ENCODE results near the gene SLC25A20.

The SLC25A20 gene

DNA sequence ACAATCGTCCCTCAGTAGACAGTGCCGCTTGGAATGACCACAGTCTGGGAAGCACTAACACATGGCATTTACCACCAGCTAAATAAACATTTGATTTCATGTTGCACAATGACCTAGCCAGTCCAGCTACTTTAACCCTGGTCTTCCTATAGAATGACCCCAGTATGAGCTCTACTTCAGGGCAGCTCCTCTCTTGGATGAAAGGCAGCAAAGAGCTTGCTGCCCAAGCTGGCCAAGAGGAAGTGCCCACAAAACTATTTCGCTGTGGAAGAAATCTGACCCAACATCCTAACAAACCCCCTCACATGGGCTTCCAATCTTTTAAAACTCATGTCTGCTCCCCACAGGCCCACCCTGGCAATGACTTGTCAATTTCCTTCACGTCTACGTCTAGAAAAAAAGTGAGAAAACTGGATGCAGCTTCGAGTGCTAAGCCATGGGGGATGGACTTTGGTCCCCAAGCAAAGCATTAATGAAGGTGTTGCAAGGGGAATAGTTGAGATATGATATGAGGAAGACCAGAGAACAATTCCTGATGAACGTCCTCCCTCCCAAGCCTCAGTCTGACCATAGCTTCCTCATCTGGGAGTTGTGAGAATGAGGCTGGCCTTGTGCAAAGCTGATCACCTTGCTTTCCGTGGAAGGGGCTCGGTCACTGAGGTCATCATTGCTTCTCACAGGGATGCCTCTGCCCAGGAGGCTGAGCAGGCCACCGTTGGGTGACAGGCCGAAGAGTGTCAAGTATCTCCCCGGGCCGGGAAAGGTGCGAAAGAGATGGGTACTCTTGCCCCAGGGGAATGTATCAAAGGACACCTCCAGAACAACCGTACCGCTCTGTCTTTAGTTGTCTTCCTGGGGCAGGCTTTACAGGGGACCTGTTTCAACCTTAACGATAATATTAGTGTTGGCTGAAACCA, 964 bp downstream of the SLC25A20 start:
- DNase-seq (ENCODE audit: low spot score) = peak; percentile 68

DNA sequence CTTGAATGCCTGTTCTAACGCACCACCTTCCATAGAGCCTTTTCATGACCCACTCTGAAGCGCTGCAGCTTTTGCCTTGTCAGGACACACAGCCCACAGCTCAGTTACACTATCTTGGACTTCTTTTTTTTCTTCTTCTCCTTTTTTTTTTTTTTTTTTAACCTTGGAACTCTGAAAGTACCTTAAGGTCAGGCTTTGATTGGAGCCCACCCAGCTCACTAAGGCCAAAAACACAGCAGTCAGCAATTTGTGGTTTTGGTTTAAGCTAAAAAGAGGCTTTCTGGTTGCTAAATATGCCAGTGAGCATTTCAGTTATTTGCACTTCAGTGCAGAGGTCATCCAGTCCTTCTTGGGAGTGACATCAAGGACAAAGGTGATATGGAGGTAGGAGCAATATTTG, 1.7 kb downstream of the SLC25A20 start:
- peak; percentile 41 for DNase-seq (ENCODE audit: low spot score)

DNA sequence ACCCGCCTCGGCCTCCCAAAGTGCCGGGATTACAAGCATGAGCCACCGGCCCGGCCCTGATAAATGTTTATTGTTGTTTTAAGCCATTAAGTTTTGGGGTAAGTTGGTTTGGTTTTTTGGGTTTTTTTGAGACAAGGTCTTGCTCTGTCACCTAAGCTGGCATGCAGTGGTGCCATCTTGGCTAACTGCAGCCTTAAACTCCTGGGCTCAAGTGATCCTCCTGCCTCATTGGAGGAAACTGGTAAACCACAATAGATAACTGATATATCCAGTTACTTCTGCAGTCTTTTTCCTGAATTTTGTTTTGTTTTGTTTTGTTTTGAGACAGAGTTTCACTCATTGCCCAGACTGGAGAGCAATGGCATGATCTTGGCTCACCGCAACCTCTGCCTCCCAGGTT, 4.2 kb downstream of the SLC25A20 start:
- DNase-seq (ENCODE audit: low spot score) = no peak

DNA sequence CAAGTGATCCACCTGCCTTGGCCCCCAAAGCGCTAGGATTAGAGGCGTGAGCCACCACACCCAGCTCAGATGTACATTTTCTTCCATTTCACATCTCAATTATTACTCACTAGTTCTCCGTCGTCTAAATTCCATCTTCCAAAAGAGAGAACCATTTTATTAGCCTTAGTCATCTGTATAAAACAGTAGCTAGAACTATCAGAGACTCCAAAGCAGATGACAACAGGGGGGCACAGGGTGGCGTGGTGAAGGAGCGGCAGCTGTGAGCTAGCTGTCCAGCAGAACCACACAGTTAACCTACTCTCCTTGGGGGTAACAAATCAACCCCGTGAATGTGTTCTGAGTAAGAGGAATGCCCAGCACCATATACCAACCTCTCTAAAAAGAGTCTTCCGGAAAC, 7.1 kb downstream of the SLC25A20 start:
- no peak for DNase-seq (ENCODE audit: low spot score)

DNA sequence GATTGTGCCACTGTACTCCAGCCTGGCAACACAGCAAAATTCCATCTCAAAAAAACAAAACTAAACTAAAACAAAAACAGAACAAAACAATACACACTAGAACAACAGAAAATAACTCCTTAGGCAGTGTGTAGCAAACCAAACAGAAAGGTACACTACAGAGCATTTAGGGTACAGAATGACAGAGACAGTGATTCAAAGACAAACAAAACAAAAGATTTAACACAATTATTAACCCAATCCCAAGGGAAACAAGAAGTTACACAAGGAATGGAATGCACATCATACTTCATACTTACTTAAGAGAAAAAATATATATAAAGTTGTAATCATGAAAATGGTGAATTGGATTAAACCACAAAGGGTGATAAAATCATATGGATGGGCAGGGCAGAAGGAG, 12.9 kb downstream of the SLC25A20 start:
- no peak for DNase-seq (ENCODE audit: low spot score)

DNA sequence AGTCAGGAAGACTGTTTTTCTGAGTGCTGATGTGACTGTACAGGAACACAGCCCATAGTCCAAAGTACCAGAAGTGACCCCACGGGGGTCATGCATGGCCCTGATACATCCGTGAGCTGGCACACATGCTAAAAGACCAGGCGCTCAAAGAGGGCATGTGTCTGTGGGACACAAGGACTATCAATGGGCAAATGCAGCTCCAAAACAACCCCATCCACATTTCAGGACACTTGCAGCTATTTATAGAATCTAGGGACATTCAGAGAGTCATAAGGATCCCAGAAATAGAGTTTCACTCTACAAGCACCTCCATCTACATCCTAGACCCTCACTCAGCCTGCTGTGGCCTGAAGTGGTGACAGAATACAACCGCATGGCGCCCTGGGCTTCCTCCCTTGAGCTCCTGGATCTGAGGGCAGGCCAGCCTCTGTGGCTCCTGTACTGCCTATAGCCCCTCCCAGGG, 17.0 kb downstream of the SLC25A20 start:
- no peak for DNase-seq (ENCODE audit: low spot score)

DNA sequence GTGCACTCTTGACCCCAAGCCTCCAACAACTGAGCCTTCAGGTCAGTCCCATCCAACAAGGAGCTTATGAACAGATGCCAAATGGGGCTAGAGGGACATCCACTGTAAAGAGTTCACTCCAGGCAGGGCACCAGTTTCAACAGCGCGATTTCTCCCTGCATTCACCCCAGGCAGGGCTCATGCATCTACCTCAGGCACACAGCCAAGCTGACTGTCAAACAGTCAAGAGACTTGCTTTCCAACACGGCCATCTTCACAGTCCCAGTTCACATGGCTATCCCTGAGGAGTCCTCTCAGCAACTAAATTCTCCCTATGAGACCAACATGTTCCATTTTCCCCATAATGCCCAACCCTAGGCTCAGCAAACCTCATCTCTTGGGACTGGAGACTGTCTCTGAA, 17.7 kb downstream of the SLC25A20 start:
- no peak for DNase-seq (ENCODE audit: low spot score)

DNA sequence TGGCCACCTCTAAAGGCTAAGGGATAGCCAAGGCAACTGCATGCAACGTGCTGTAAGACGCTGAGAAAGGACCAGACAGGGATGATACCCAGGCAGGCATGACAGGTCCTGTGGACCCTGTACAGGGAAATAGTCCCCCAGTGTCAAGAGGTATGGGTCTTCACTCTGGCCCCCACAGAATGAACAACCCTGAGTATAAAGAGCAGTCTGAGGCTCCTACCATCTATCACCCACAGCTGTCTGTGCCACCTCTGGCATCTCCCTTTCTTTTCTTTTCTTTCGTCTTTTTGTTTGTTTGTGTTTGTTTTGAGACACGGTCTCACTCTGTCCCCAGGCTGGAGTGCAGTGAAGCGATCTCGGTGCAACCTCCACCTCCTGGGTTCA, 18.7 kb downstream of the SLC25A20 start:
- no peak for DNase-seq (ENCODE audit: low spot score)

DNA sequence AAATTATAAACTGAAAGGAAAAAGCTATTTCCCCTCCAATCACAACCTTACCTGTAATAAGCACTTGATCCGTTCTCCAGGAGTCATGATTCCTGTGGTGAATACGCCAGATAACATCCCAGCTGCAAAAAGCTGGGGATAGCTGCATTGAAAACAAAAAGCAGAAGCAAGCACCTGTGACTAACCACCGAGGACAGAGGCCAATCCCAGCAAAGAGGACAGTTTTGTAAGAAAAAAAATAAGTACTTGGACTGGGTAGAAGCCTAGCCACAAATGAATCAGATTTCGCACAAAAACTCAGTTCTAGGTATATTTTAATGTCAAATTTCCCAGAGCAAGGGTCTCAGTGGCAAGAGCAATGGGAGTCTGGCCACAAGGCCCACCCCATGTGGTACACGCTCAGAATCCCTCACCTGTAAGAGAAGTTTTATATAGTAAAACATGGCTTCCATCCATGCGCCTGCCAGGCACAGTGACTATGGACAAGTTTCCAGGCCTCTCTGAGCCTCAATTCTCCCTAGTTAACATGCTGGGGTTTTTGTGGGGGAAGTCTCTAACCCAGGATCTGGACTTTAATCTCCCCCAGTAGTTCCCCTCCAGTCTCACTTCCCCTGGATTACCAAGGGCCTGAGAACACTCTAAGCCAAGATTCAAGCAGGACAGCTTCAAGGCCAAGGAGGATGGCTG, 19.2 kb downstream of the SLC25A20 start:
- DNase-seq (ENCODE audit: low spot score) = no peak

DNA sequence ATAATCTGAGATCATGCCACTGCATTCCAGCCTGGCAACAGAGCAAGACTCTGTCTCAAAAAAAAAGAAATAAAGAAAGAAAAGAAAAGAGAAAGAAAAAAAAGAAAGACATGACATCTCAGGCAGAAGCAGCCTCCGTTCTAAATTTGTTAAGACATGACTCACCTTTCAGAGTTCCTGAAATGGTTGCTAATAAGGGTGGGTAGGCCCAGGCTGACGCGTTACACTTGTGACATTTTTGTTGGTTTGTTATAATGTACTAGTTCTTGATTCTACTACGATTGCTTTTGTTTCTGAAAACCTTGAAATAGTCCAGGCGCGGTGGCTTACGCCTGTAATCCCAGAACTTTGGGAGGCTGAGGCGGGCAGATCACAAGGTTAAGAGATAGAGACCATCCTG, 21.0 kb downstream of the SLC25A20 start:
- DNase-seq (ENCODE audit: low spot score) = no peak

DNA sequence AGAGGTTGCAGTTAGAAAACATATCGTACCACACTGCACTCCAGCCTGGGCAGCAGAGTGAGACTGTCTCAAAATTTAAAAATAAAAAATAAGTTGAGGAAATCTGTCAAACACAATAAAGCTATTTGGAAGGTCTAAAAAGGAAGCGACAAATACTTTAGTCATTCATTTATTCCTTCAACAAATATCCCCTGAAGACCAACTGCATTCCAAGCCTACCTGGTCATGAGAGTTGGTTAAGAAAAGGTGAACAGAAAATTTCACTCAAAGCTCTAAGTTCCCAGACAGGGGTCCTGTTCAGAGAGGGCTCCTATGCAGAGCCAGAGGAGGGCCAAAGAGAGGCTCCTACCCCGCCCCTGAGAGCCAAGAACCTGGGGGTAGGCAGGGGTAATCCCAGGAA, 35.6 kb downstream of the SLC25A20 start:
- DNase-seq (ENCODE audit: low spot score) = no peak

DNA sequence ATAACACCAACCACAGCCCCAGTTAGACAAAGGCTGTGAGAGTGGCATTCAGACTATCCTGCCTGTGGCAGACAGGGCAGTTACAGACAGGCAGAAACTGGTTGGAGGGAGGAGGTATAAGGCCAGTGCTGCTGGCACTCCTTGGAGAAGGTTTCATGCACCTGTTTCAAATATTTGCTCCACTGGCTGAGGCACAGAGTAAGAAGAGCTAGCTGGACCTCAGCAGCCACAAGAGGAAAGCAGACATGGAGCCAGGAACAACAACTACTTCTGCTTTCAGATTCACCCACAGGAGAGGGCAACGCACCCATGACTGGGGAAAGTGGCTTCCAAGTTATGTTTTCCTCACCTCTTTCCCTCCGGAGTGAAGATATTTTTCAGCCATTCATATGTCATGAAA, 39.5 kb downstream of the SLC25A20 start:
- DNase-seq (ENCODE audit: low spot score) = no peak

DNA sequence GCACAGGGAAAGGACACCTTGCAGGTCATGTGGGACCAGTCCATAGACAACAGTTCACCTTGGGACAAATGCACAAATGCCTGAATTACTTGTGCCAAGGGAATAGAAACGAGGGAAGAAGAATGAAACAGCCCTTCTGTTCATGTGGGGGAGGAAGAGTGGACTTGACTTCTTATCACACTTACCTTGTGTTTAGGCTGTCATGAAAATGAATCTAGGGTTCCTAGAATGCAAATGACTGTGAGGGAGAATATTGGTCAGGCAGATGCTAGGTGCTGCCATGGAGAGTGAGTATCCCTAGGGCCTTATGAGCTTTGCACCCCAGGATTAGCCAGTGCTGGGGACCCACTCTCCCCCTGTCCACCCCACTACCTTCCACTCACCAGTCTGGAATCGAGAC, 40.0 kb downstream of the SLC25A20 start:
- no peak for DNase-seq (ENCODE audit: low spot score)

DNA sequence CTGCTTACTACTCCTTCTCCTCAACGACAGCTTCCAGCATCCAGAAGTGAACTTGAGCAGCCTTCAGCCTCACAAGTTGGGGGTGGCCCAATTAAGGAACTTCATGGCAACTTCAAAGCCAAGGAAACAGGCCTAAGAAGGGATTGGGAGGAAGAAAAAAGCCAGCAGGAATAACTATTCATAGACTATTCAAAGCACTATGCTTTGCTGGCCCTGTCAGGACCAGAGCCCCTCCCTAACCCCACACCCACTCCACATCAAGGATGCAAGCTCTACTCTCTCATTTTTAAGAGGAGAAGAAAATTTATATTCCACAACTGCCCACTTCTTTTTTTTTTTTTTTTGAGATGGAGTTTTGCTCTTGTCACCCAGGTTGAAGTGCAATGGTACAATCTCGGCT, 41.0 kb downstream of the SLC25A20 start:
- DNase-seq (ENCODE audit: low spot score) = no peak

DNA sequence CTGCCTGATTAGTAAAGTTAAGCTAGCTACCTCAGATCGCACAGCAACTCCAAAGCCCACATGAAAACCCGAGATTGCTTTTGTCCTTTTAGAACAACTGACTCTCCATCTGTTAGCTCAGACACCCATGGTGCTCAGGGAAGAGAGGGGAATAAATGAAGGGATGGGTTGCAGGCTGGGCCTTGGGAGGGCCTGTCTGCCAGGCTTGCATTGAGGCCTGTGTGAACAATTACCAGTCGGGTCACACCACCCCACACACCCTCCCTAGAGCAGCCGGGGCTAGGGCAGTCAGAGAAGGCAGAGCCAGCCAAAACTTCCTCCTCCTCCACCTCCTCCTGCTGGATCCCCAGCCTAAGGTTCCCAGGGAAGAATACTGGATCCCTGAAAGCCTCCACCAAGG, 42.2 kb downstream of the SLC25A20 start:
- DNase-seq (ENCODE audit: low spot score) = no peak

DNA sequence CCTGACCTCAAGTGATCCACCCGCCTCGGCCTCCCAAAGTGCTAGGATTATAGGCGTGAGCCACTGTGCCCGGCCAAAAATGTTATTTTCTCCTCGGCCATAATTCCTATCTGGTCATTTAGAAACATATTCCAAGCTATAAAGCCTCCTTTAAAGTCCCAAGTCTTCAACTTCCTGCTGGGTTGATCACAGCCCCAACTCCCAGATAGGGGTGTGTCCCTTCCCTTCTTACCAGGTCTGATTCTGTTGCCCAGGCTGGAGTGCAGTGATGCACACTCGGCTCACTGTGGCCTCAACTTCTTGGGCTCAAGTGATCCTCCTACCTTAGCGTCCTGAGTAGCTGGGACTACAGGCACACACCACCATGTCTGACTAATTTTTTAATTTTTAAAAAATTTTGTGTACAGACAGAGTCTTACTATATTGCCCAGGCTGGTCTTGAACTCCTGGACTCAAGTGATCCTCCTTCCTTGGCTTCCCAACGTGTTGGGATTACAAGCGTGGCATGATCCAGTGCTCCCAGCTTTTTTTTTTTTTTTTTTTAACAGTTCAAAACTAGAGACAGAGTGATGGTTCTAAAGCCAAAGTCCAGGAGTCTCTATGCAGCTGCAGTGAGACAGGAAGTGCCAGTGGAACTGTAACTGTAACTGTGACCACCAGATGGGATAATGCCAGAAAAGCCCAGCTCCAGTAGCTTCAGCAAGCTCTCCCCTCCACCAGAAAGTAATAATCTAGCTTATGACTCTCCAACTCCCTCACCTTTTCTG, 42.8 kb downstream of the SLC25A20 start:
- DNase-seq (ENCODE audit: low spot score) = no peak

DNA sequence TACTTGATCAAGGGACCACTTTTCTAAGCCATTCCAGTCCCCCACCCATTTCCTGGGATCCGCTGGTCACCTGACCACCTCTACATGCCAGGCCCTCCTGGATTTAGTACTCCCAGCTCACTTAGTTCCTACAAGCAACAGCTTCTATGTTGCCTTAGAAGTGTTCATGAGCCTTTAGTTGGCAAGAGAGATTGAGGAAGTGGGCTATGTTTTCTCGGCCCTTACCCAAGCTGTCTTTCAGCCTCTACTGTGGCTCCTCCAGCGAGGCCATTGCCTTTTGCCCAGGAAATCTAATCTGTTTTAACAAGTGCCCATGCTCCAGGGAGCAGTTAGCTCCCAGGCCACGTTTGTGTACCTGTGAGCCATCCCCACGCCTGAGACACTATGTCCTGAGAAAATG, 46.5 kb downstream of the SLC25A20 start:
- DNase-seq (ENCODE audit: low spot score) = no peak

DNA sequence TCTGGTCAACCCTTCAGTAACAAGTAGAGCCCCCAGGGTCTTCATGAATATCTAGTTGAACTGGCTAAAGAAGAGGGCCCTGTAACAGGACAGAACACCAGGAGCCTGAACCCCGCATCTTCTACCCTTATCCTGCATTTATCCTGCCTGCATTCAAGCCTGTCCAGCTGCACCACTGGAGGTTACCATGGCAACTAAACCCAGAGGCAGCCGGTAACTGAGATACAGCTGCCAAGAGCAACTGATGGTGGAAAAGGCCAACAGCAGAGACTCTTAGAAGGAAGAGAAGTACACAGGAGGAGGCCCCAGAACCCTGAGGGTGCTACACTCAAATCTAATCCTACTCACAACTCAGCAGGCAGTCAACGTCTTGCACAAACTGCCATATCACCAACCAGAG, 47.3 kb downstream of the SLC25A20 start:
- DNase-seq (ENCODE audit: low spot score) = no peak

DNA sequence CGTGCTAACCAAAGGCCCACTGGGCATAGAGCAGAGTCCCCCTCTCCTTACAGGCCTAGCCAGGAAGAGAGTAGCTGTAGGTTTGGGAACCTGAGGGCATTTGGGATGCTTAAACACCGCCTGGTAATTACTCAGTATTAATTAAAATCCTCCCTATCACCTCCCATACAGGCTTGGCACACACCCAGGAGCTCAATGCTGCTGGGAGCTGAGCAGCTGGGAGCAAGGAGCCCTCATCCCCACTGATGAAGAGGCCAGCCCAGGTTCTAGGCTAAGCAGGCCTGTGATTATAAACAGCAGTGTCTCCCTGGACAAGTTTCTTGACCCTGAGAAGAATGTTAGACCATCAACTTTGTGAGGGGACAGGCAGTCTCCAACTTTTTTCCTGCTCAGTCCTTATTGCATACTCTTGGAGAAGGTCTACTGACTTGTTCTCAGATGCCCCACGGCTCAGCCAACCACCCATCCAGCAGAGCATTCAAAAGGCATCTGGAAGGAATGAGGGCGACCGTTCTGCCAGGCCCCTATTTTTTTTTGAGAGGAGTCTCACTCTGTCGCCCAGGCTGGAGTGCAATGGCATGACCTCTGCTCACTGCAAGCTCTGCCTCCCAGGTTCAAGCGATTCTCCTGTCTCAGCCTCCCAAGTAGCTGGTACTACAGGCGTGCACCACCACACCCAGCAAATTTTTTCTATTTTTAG, 49.7 kb downstream of the SLC25A20 start:
- no peak for DNase-seq (ENCODE audit: low spot score)

DNA sequence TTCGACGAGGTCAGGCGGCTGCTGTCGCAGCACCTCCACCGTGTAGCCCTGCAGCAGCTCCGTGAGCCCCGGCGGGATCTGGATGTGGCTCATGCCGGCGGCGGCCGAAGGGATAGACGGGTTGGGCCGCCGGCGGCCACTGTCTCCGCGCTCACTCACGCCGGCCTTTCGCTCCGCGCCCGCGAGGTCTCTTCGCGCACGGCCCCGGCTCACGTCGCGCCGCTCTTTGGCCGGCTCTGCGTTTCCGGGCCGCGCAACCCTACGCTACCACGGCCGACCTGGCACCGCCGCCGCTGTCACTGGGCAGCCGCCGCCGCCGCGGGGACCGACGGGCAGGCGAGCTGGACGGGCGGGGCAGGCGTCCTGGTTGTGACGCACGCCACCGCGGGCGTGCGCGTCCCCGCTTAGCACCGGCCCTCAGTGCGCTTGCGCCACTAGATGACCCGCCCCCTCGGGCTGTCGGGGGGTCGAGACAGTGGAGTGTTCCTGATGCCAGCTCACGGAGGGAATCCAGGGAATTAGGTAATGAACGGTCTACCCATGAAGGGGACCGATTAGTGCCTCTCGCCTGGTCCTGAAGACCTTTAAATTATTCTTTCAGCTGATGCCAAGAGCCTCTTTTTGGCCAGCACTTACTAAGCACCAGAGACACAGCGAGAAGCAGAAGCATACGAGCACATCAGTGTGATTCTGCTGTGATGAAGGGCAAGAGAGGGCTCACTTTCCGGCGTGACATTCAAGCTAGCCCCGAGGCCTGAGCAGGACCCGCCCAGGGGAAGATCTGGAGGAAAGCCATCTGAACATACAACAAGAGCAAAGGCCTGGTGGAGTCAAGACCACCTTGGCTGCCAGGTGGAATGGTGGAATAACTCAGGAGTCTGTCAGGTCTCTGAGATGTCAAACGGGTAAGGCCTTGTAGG, 50.9 kb downstream of the SLC25A20 start, which contains the start of gene PRKAR2A:
TSS of gene PRKAR2A (minus strand) at position 371 of the 920 bp plus-strand sequence. CDS start at position 93, 278 bp downstream.
- peak; percentile 98 for DNase-seq (ENCODE audit: low spot score)

DNA sequence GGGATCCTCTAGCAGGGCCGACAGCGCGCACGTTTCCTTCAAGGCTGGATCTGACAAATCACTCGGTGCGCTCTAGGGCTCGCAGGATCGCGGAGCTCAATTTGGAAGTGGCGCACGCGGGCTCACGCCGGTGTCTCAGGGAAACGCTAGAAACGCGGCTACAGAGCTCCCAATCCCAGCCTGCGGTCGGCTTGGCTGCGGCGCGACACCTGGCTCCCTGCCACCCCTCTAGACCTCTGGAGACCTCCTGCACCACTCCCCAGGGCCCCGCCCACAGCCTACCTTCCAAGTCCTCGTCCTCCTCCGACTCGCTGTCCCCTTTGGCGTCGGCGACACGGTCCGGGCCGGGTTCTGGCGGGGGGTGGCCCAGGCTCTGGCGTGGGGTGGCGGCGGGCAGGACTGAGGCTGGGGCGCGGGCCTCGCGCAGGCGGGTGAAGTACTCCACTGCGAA, 51.6 kb downstream of the SLC25A20 start:
- peak; percentile 71 for DNase-seq (ENCODE audit: low spot score)
